T-helper 1 cell treated with Interleukin-12 subunit alpha and Interleukin-12 subunit beta and Interleukin-4 antibody, amounts not matched to agents 30 μg/mL and 1 μg/mL, for 36 hours (primary cell): ENCODE measurements around the gene TYMP.
A peak's percentile ranks its signal among the peaks of the same experiment; 100 is the strongest.

Experiments used
- H3K27ac Mint-ChIP-seq: one replicate; pipeline ENCODE4 v1.8.0; 2021; ENCODE audit warnings: mild to moderate bottlenecking, mixed read lengths
- H3K27me3 Mint-ChIP-seq: one replicate; pipeline ENCODE4 v1.8.0; 2021; ENCODE audit warnings: low read depth, mixed read lengths
- H3K36me3 Mint-ChIP-seq: one replicate; pipeline ENCODE4 v1.8.0; 2021; ENCODE audit warnings: low read depth, mixed read lengths
- H3K4me1 Mint-ChIP-seq: one replicate; pipeline ENCODE4 v1.8.0; 2021; ENCODE audit warnings: low read depth, mixed read lengths
- H3K4me3 Mint-ChIP-seq: one replicate; pipeline ENCODE4 v1.8.0; 2021; ENCODE audit warnings: mild to moderate bottlenecking, moderate library complexity, mixed read lengths
- H3K9me3 Mint-ChIP-seq: one replicate; pipeline ENCODE4 v1.8.0; 2021; ENCODE audit warnings: mixed read lengths

Gene TYMP

GRCh38 chr22:50569896-50570535, 40.2 kb upstream of the TYMP start:
- no peaks in the 10 kb centered on the region for H3K27me3 Mint-ChIP-seq
- H3K4me3 Mint-ChIP-seq, result no peak overlapping the region
- no peak overlapping the region for H3K27ac Mint-ChIP-seq
- H3K4me1 Mint-ChIP-seq, result no peaks in the 10 kb centered on the region
- no peaks in the 10 kb centered on the region for H3K9me3 Mint-ChIP-seq
- peaks cover 24% of the 10 kb centered on the region for H3K36me3 Mint-ChIP-seq

GRCh38 chr22:50569041-50569459, 39.2 kb upstream of the TYMP start:
- Mint-ChIP-seq H3K9me3 (no peaks in the 10 kb centered on the region), H3K27ac (no peak overlapping the region), H3K36me3 (peaks cover 24% of the 10 kb centered on the region), H3K4me1 (no peaks in the 10 kb centered on the region), H3K4me3 (no peak overlapping the region), H3K27me3 (no peaks in the 10 kb centered on the region)

GRCh38 chr22:50568626-50569025, 38.8 kb upstream of the TYMP start:
- Mint-ChIP-seq H3K36me3 (peaks cover 24% of the 10 kb centered on the region), H3K4me1 (no peaks in the 10 kb centered on the region), H3K9me3 (no peaks in the 10 kb centered on the region), H3K27ac (no peak overlapping the region), H3K4me3 (no peak overlapping the region), H3K27me3 (no peaks in the 10 kb centered on the region)

- Mint-ChIP-seq H3K9me3 (no peaks in the 10 kb centered on the region), H3K27ac (no peak overlapping the region), H3K36me3 (peaks cover 24% of the 10 kb centered on the region), H3K4me3 (no peak overlapping the region), H3K27me3 (peaks cover 7% of the 10 kb centered on the region), H3K4me1 (peaks cover 8% of the 10 kb centered on the region)
Observed at GRCh38 chr22:50567721-50568252, 38.0 kb upstream of the TYMP start.

GRCh38 chr22:50564289-50564688, 34.5 kb upstream of the TYMP start:
- Mint-ChIP-seq H3K9me3 (no peaks in the 10 kb centered on the region), H3K27ac (no peak overlapping the region), H3K4me3 (no peak overlapping the region), H3K36me3 (peaks cover 8% of the 10 kb centered on the region), H3K4me1 (peaks cover 17% of the 10 kb centered on the region), H3K27me3 (peaks cover 8% of the 10 kb centered on the region)

GRCh38 chr22:50563413-50564160, 33.8 kb upstream of the TYMP start:
- Mint-ChIP-seq H3K27ac (peak overlapping the region; percentile 79), H3K36me3 (peaks cover 2% of the 10 kb centered on the region), H3K9me3 (no peaks in the 10 kb centered on the region), H3K4me1 (peaks cover 17% of the 10 kb centered on the region), H3K27me3 (peaks cover 8% of the 10 kb centered on the region), H3K4me3 (peak overlapping the region; percentile 90)

- Mint-ChIP-seq H3K27me3 (peaks cover 8% of the 10 kb centered on the region), H3K9me3 (no peaks in the 10 kb centered on the region), H3K27ac (peak within 1 kb of the TSS; percentile 79), H3K4me1 (peaks cover 17% of the 10 kb centered on the region), H3K36me3 (no peaks in the 10 kb centered on the region), H3K4me3 (peak within 1 kb of the TSS; percentile 90)
Observed at GRCh38 chr22:50562523-50563412, 33.0 kb upstream of the TYMP start, which contains the start of gene SYCE3. SYCE3 (minus strand) TSS chr22:50562919; CDS start chr22:50556405, 6,514 bp downstream.

GRCh38 chr22:50561401-50562358, 31.9 kb upstream of the TYMP start:
- Mint-ChIP-seq H3K4me3 (peak overlapping the region; percentile 69), H3K27me3 (peaks cover 8% of the 10 kb centered on the region), H3K36me3 (no peaks in the 10 kb centered on the region), H3K27ac (peak overlapping the region; percentile 72), H3K4me1 (peaks cover 17% of the 10 kb centered on the region), H3K9me3 (no peaks in the 10 kb centered on the region)

- Mint-ChIP-seq H3K4me3 (no peak overlapping the region), H3K9me3 (no peaks in the 10 kb centered on the region), H3K27ac (no peak overlapping the region), H3K27me3 (peaks cover 8% of the 10 kb centered on the region), H3K4me1 (peaks cover 17% of the 10 kb centered on the region), H3K36me3 (no peaks in the 10 kb centered on the region)
Observed at GRCh38 chr22:50560034-50560433, 30.2 kb upstream of the TYMP start.

- Mint-ChIP-seq H3K27me3 (no peaks in the 10 kb centered on the region), H3K27ac (no peak overlapping the region), H3K4me3 (no peak overlapping the region), H3K36me3 (no peaks in the 10 kb centered on the region), H3K4me1 (peaks cover 7% of the 10 kb centered on the region), H3K9me3 (no peaks in the 10 kb centered on the region)
Observed at GRCh38 chr22:50556703-50557102, 26.9 kb upstream of the TYMP start.

- Mint-ChIP-seq H3K4me1 (peaks cover 11% of the 10 kb centered on the region), H3K36me3 (peaks cover 8% of the 10 kb centered on the region), H3K4me3 (no peak overlapping the region), H3K9me3 (no peaks in the 10 kb centered on the region), H3K27ac (no peak overlapping the region), H3K27me3 (no peaks in the 10 kb centered on the region)
Observed at GRCh38 chr22:50553310-50553709, 23.5 kb upstream of the TYMP start.

GRCh38 chr22:50551160-50551752, 21.4 kb upstream of the TYMP start:
- peak overlapping the region; percentile 37 for H3K4me3 Mint-ChIP-seq
- H3K9me3 Mint-ChIP-seq, result no peaks in the 10 kb centered on the region
- H3K4me1 Mint-ChIP-seq, result peaks cover 17% of the 10 kb centered on the region
- H3K27ac Mint-ChIP-seq, result no peak overlapping the region
- no peaks in the 10 kb centered on the region for H3K27me3 Mint-ChIP-seq
- peaks cover 8% of the 10 kb centered on the region for H3K36me3 Mint-ChIP-seq

- Mint-ChIP-seq H3K27ac (peak overlapping the region; percentile 65), H3K36me3 (peaks cover 8% of the 10 kb centered on the region), H3K4me3 (peak overlapping the region; percentile 75), H3K27me3 (no peaks in the 10 kb centered on the region), H3K4me1 (peaks cover 25% of the 10 kb centered on the region), H3K9me3 (no peaks in the 10 kb centered on the region)
Observed at GRCh38 chr22:50550395-50550794, 20.6 kb upstream of the TYMP start.
